GM19372 (cell line): Measurements from ENCODE around the gene KLHL3.

Experiments used
- ATAC-seq: cut with Tn5 transposase; IDR thresholded peaks from one replicate; pipeline ENCODE4 v1.9.1; 2021; ENCODE audit warnings: mild to moderate bottlenecking, low read depth, moderate library complexity; ENCODE audit not compliant: unreplicated experiment

KLHL3 gene

GRCh38 chr5:137710086-137710485, 25.8 kb downstream of the KLHL3 start:
- no peak for ATAC-seq

DNA sequence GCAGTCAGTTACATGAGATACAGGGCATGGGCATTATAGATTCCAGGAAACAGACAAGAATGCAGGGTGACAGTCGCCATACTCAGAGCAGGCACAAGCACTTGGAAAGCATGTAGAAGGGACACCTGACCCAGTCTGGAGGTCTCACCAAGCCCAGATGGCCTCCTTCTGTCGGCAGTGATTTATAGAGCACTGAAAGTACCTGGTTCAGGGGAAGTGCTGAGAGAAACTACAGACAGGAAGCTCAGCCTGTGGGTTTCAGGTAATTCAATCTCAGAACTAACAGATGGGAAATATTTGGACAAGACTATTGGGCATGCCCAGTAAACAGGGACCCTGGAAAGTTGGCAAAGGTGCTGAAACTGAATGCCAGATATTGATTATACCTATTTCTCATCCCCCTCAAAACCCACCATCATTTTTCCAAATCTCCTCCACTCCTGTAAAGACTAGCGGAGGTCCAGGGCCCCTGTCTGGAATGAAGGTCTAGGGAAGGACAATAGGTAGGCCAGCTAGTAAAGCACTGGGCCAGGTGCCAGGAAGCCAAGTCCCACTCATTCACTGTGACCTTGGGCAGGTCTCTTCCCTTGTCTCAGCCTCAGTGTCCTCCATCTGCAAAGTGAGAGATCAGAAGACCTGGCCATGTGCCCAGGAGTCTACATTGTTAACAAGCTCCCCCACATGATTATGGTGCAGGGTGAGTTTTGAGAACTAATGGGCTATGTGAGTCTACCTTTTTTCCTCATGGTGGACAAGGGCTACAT, 26.9 kb downstream of the KLHL3 start:
- ATAC-seq: no peak

- no peak for ATAC-seq
Observed at GRCh38 chr5:137708062-137708461, 27.8 kb downstream of the KLHL3 start.

DNA sequence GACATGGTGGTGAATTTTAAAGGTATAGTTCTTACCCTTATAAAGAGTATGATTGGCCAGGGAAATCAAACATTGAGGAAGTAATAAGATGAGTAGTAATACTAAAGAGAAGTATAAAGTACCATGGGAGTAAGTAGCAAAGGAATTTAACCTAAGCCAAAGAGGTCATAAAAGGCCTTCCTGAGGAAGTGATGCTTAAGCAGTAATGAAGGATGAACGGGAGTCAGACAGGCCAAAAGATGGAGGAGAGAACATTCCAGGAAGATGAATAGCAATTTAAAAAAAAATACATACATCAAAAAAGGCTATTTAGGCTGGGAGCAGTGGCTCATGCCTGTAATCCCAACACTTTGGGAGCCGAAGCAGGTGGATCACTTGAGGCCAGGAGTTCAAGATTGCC, 29.0 kb downstream of the KLHL3 start:
- ATAC-seq: no peak

DNA sequence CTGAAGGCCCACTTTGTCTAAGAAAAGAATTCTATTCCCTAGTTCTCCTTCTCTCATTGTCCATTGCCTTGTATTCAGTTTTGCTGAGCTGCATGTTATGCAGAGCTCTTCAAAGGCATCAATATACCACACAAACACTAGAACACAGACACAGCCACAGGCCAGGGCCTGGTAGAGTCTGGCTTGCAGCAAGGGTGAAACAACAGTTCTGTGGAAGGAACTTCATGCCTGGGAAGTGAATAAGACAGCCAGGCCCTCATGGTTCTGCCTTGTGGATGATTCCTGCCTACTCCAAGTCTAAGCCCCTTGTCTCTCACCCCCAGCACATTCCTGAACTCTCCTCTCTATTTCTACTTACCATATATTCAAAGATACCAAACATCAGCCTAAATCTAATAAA, 30.8 kb downstream of the KLHL3 start:
- no peak for ATAC-seq

GRCh38 chr5:137703565-137703964, 32.3 kb downstream of the KLHL3 start:
- ATAC-seq: no peak

- ATAC-seq: no peak
Observed at GRCh38 chr5:137700282-137700680, 35.6 kb downstream of the KLHL3 start.

- no peak for ATAC-seq
Observed at GRCh38 chr5:137699336-137700281, 36.3 kb downstream of the KLHL3 start.

DNA sequence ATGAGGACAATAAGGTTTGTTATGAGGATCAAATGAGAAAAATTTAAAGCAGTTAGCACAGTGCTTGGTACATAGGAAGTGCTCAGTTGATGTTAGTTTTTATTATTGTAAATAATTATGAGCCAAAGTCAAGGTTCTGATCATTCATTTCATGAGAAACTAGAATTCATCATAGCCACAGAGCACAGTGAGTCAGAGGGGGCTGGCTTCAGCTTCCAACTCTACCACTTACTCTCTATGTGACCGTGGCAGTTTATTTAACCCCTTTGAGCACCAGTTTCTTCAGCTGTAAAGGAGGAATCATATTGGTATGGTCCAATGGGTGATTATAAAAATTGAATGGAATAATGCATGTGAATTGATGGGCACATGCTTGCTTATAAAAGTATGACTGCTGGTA, 39.4 kb downstream of the KLHL3 start:
- no peak for ATAC-seq

GRCh38 chr5:137695651-137696428, 40.0 kb downstream of the KLHL3 start:
- no peak for ATAC-seq

DNA sequence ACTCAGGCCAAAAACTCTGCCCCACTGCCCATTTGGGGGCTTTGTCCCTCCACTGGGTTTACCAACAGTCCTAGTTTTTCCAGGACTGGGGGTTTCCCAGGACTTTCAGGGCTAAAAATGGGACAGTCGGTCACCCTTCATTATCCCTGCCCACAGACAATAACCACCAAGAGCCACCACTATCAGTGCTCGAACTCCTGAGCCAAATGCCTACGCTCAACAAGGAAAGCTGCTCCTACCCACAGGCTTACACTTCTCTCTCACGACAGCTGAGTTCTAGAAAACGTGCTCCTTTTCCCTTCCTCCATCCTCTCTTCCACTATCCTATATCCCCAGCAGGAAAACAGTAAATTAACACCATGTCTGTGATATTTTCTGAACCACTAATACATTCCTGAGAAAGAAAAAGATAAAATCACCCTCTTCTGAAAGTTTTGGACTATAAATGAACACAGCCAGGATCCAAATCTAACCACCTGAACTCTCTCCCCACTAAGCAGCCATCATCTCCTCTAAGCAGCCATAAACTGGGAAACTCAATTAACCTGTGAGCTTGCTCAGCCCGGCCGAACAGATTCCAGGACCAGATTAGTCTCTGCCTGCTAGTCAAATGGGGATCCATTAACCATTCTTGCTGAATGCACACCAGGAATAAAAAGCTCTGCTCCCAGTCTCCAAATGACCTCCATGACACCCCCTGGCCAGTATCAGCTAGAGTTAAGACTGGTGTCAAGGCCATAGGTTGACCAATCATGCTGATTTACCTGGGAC, 41.8 kb downstream of the KLHL3 start:
- no peak for ATAC-seq

- no peak for ATAC-seq
Observed at GRCh38 chr5:137693307-137693950, 42.5 kb downstream of the KLHL3 start.

DNA sequence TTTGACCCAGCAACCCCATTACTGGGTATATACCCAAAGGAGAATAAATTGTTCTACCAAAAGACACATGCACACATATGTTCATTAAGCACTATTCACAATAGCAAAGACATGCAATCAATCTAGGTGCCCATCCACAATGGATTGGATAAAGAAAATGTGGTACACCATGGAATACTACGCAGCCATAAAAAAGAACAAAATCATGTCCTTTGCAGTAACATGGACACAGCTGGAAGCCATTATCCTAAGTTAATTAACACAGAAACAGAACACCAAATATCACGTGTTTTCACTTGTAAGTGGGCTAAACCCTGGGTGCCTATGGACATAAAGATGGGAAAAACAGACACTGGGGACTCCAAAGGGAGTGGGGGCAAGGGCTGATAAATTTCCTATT, 46.6 kb downstream of the KLHL3 start:
- ATAC-seq: no peak

GRCh38 chr5:137688210-137688840, 47.6 kb downstream of the KLHL3 start:
- ATAC-seq: no peak

DNA sequence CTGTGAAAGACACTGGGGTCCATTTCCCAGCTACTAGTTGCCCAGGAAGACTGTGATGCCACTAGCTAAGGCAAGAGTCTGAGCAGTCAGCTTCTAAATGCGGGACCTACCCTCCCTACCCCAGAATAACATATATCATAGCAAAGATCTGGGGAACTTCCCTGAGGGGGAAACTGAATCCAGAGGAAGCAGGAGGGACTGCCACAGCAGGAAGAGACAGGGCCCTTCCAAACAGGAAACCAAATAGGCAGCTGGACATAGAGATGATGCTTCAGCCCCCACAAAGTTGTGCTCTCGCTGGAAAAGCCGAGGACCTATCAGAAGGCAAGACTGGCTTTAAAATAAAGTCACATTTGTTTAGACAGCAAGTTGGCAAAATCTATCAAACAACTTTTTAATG, 51.1 kb downstream of the KLHL3 start:
- no peak for ATAC-seq

- ATAC-seq: no peak
Observed at GRCh38 chr5:137681191-137681590, 54.7 kb downstream of the KLHL3 start.

GRCh38 chr5:137679910-137680309, 56.0 kb downstream of the KLHL3 start:
- ATAC-seq: no peak

GRCh38 chr5:137679195-137679594, 56.7 kb downstream of the KLHL3 start:
- no peak for ATAC-seq

GRCh38 chr5:137672881-137673280, 63.0 kb downstream of the KLHL3 start:
- ATAC-seq: no peak
